Activated naive CD4-positive, alpha-beta T cell treated with anti-CD3 and anti-CD28 coated beads, Interleukin-2, amount 50 U/mL, for 16 hours (primary cell): ENCODE measurements around the gene TRANK1.

Source experiments
- DNase-seq: peaks from one replicate; pipeline ENCODE4 v3.0.0-alpha.2; 2020

TRANK1 gene

GRCh38 chr3:36833160-36833814, 111.6 kb downstream of the TRANK1 start:
- DNase-seq, result no peak

- no peak for DNase-seq
Observed at GRCh38 chr3:36832406-36832805, 112.4 kb downstream of the TRANK1 start.

DNA sequence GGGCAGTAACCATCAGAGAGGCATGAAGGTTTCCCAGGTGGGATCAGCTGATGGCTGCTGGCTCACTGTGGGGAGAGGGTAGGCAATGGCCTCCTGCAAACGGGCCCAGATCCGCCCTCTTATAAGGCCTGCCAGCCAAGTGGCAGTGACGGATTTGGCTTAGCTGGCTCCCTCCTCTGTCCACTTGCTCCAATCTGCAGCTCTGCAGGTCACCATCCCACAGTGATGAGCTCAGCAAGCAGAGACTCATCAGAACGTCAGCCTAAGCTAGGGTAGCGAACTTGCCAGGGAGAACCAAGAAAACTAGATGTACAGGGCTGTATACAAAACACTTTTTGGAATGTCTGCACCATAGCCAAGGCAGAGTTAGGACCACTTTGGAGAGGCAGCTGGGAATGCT, 117.7 kb downstream of the TRANK1 start:
- DNase-seq, result no peak

DNA sequence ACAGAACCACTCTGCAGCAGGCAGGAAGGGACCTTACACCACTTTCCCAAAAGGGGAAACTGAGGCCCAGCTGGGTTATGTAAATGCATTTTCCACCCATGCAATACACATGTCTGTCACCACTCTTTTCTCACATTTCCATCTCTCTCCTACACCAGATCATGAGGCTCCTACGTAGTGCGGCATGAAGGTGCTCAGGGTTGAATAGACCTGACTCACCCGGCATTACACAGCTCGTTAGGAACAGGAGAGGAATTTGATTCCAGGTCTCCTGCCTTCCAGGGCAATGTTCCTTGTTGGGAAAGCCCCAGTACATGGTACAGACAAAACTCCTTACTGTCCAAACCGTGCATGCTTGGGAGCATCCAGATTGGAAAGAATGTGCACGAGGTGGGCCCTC, 118.6 kb downstream of the TRANK1 start:
- DNase-seq, result no peak

- DNase-seq, result no peak
Observed at GRCh38 chr3:36824443-36824842, 120.4 kb downstream of the TRANK1 start.

GRCh38 chr3:36823806-36824205, 121.0 kb downstream of the TRANK1 start:
- DNase-seq, result no peak

- DNase-seq, result no peak
Observed at GRCh38 chr3:36820083-36820482, 124.8 kb downstream of the TRANK1 start.

DNA sequence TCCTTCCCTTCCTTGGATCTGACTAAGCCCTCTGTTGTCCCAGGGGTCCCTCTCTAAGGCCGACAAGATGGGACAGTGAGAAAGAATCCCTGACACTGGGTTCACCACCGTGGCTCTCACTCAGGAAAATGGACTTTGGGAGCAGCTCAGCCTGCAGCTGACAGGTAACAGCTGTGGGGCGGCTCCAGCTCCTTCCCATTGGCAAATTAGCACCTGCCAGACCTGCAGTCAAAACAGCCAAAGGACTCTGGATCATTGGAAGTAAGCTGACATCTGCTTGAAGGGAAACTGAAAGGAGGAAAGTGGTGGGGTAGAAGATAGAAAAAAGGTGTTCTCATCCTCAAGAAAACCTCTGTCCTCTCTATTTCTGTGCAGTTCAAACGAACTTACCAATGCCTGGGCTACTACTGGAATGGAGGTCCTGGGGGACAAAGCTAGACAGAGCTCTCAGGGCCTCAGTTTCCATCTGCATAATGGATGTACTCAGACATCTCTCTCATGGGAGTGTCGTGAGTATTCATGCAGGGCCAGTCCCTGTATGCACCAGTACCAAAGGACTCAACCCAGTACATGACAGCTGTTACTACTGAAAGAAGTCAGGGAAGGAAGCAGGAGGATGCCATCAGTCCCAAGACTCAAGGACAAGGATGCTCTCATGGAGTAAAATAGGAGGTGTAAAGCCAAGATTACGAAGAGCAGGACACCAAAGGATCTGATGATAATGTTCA, 126.9 kb downstream of the TRANK1 start:
- DNase-seq, result no peak

GRCh38 chr3:36815375-36815774, 129.5 kb downstream of the TRANK1 start:
- DNase-seq, result no peak

GRCh38 chr3:36814776-36815175, 130.1 kb downstream of the TRANK1 start:
- DNase-seq, result no peak

- DNase-seq, result no peak
Observed at GRCh38 chr3:36814066-36814717, 130.7 kb downstream of the TRANK1 start.

DNA sequence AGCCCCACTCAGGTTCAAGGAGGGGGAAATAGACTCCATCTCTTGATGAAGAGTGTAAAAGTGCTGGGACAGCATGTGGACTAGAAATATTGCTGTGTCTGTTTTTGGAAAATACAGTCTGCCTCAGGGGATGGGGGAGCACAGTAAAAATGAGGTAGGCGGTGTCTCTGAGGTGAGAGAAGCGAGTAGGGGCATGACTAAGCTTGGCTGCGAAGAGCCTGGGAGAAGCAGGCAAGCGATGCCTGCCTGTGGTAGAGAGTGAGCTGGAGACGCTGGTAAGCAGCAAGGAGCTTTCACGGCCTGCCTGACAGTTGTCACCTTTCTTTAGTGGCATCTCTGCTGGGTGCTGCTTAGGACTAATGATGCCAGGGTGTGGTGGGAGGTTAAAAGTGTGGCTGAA, 131.5 kb downstream of the TRANK1 start:
- DNase-seq, result no peak

DNA sequence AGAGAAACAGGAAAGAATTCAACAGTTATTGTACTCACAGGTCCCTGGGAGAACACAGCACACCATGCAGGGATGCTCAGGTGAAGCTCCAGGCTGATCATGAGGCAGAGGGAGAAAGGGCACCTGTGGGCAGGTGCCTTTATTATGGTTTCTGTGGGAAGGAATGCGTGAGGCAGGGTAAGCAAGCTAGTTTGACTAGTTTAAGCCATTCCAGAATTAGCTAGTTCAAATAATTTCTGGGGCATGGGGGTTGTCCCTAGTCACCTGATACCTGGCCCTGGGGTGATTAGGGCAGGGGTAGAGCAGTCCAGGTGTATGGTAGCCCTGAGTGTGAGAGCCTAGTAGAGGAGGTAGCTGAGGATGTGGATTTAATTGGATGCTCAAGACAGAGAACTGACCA, 132.6 kb downstream of the TRANK1 start:
- no peak for DNase-seq

GRCh38 chr3:36811768-36812167, 133.1 kb downstream of the TRANK1 start:
- DNase-seq, result no peak

DNA sequence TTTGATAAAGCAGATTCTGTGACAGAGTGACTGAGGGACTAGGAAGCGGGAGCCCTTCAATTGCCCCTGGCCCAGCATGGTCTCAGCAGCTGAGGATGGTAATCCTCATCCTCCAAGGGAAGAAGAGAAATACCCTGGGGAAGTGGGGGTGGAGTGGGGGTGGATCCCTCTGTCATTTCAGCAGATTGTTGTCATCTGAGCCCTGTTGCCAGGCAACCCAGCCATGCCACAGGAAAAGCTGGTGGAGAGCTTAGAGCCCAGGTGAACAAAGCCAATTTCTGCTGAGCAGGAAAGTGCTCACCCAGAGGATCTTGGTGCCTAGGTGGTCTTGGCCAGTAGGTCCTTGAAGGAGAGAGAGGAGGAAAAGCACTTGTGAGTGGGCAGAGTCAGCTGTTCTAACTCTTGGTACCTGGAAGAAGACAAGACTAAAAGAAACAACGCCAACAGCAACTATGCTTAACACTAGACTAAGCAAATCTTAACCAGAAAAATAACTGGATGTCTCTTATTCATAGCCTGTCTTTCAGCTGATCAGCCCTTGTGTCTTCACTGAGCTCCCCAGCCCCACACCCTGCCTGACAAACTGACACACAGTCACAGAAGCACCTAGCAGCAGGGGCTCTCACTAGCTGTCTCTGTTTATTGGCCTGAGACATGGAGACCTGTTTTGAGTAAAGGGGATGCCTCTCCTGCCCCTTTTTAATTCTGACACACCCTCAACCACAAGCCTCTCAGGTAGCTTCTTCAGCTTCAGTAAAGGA, 140.4 kb downstream of the TRANK1 start:
- DNase-seq, result no peak

GRCh38 chr3:36803091-36803791, 141.6 kb downstream of the TRANK1 start:
- DNase-seq, result no peak

- DNase-seq, result no peak
Observed at GRCh38 chr3:36800533-36801116, 144.2 kb downstream of the TRANK1 start.

GRCh38 chr3:36796881-36797280, 148.0 kb downstream of the TRANK1 start:
- DNase-seq, result no peak

DNA sequence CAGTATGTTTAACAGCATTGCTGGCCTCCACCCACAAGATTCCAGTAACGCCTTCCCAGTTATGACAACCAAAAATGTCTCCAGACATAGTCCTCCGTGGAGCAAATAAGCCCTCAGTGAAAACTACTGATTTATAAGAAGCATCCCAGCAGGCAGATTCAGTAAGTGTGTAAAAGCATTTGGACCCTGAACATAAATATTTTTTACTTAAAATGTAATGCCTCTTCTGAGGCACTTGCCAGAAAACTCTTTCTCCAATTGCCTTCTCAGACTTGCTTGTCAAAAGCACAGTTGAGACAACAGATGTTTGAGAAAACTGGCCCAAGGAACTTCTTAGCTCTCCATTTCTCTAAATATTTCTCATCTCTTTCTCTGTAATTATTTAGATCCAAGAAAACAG, 148.7 kb downstream of the TRANK1 start:
- DNase-seq, result no peak

DNA sequence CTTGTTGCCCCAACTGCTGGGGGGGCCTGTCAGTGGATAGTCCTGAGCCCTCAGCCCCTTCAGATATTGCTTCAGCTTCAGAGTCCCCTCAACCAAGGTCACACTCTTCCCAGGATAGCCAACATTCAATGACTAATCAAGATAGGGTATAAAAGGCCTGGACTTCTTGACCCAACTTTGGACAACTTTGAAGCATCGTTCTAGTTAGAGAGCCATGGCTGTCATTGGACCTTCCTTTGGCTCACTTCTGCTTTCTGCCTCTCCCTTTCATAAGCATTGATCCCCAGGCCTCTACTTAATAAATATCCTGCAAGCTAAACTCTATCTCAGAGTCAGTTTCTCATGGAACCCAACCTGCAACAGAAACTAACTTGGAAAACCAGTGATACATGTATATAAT, 149.2 kb downstream of the TRANK1 start:
- no peak for DNase-seq

DNA sequence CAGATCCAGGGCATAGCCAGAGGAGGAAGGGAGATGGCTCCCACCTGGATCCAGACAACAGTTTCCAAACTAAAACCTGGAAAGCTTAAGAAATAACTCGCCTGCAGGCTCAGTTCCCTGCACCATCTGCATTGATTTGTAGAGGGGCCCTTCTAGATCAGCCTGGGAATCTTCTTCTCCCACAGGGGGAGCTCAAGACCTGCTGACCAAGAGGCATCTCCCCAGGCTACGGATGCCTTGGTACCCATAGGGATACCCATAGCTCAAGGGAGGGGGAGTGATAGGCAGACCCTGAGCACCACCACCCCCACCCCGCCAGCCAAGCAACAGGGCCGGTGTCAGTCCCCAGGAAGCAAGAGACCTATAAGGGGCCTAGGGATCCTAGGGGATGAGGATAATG, 152.5 kb downstream of the TRANK1 start:
- no peak for DNase-seq

- no peak for DNase-seq
Observed at GRCh38 chr3:36790765-36791164, 154.1 kb downstream of the TRANK1 start.
